ENCODE data around the gene NCOR2. TPM values are rescaled to one million over a fixed set of nuclear protein-coding genes. Genes with fewer than 3 reads are reported as not detected.

NCOR2 gene
- total RNA-seq, 1 donor from 2014 or later = 134 TPM

- DNase-seq (ENCODE audit: missing footprints) (peak; percentile 66), ATAC-seq (no peak)
- intact Hi-C loops (cut with DNase I) = loop anchor here (2.0 to 5.0 kb wide), 6 partner anchors 97 to 248 kb away; no protein-coding TSS in a partner anchor
Observed at GRCh38 chr12:124519746-124520145, 47.7 kb downstream of the NCOR2 start.

GRCh38 chr12:124518051-124518932 is 49.1 kb downstream of the NCOR2 start:
- DNase-seq (ENCODE audit: missing footprints) (peak; percentile 97), ATAC-seq (peak; percentile 76)
- intact Hi-C loops (cut with DNase I) = loop anchor here (1.0 to 5.0 kb wide), 7 partner anchors 48 to 249 kb away; no protein-coding TSS in a partner anchor
